ENCODE data around the gene QSOX1. TPM values are rescaled to one million over a fixed set of nuclear protein-coding genes. Genes with fewer than 3 reads are reported as not detected.

QSOX1 gene
- polyA plus RNA-seq, 6 donors from 2014 or later = 4.9 to 8.0 (median 5.5) TPM

DNA sequence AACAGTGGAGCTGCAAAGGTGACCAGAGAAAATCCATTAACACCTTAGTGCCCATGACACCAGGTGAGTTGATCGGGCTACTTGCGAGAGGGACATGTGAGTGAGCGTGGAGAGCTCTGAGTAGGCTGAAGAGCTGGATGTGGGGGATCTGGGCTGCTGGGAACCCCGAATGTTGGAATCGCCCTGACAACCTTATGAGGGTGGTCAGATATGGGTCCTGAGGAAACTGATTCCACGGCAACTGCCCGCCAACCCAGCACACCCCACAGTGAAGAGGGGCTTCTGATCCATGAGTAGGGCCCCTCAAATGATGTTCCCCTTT lies 705 bp upstream of the QSOX1 start:
- ATAC-seq (ENCODE audit: low read depth in 2 of 2) (no peak), DNase-seq (no peak)
- Mint-ChIP-seq H3K9me3 (no peaks in the 10 kb centered on the region), H3K4me3 (peak overlapping the region; percentile 79 to 96 (median 94)), H3K27me3 (peaks cover 0 to 7% (median 5%) of the 10 kb centered on the region in 3 donors), H3K4me1 (peaks cover 27 to 30% (median 29%) of the 10 kb centered on the region in 3 donors), H3K27ac (peak overlapping the region; percentile 59 to 95 (median 80)), H3K36me3 (peaks cover 0 to 4% of the 10 kb centered on the region in 2 donors)

DNA sequence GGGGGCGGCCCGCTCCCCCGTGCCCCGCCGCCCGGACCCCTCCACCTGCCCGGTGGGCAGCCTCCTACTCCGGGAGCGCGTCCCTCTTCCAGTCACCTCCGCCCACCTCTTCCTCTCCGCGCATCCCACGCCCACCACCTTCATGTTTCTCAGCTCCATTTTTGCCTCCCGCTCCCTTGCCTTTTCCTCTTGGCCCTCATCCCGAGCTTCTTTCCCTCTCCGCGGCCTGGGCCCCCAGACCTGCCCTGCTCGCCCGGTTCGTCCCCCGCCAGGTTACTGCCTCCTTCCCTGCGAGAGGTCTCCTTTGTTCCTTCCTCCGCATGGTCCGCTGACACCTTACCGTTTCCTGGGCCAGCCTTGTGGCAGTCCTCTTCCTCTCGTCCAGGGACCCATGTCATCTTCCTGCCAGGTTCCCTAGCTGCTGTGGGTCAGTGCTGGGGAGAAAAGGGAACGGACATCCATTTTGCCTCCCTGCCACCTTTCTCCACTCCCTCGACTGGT lies 563 bp downstream of the QSOX1 start:
- Mint-ChIP-seq H3K4me1 (peaks cover 27 to 35% (median 33%) of the 10 kb centered on the region in 3 donors), H3K27ac (peak overlapping the region; percentile 79 to 93 (median 91)), H3K36me3 (peaks cover 0 to 4% of the 10 kb centered on the region in 2 donors), H3K4me3 (peak overlapping the region; percentile 79 to 97 (median 92)), H3K9me3 (no peaks in the 10 kb centered on the region), H3K27me3 (peaks cover 0 to 3% (median 0%) of the 10 kb centered on the region in 3 donors)
- ATAC-seq (ENCODE audit: low read depth in 2 of 2) (no peak), DNase-seq (no peak)

DNA sequence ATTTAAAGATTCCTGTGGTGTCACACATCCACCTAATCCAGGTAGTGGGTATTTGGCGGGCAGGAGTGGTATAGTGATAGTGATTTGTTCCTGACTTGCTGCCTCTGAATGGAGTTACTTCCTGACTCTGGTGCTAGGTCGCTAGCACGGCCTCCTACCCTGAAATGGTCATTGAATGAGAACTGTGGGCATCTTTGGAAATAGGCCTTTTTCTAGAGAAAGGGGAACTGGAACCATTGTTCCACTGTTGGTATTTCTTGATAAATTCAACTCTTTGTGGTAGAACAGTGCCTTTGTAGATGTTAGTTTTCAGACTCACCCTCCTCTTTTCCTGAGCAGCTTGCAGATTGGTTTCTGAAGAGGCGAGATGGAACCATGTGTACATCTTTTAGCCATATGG lies 1.5 kb downstream of the QSOX1 start:
- H3K4me3 Mint-ChIP-seq = peak overlapping the region; percentile 79 to 97 (median 90)
- H3K36me3 Mint-ChIP-seq = peaks cover 0 to 4% of the 10 kb centered on the region in 2 donors
- peaks cover 0 to 3% (median 0%) of the 10 kb centered on the region in 3 donors for H3K27me3 Mint-ChIP-seq
- peaks cover 27 to 35% (median 33%) of the 10 kb centered on the region in 3 donors for H3K4me1 Mint-ChIP-seq
- DNase-seq = no peak
- no peak for ATAC-seq (ENCODE audit: low read depth in 2 of 2)
- H3K9me3 Mint-ChIP-seq = no peaks in the 10 kb centered on the region
- peak overlapping the region in 4 of 6 donors; percentile 28 to 79 (median 32) for H3K27ac Mint-ChIP-seq

DNA sequence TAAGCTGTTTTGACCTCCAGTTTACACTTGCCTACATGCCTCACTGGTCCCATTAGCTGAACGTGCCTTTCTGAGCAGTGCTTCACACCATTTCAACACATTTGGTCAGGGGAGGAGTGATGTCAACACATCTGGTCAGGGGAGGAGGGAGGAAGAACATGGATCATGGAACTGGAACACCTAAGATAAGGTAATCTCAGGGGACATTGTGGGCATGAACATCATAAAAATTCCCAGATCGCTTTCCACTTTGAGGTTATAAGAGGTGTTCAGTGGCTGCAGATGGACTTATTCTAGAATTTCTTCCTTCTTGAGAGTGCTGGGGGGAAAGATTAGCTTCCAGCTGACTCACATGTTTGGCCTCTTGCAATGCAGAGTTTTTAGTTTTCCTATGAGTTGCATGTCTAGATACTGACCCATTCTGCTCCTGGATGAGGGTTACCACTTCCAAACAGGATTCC lies 2.0 kb downstream of the QSOX1 start:
- no peak for ATAC-seq (ENCODE audit: low read depth in 2 of 2)
- Mint-ChIP-seq H3K9me3 (no peaks in the 10 kb centered on the region), H3K36me3 (peaks cover 0 to 4% of the 10 kb centered on the region in 2 donors), H3K4me1 (peaks cover 27 to 35% (median 33%) of the 10 kb centered on the region in 3 donors), H3K27ac (peak overlapping the region in 2 of 6 donors; percentile 28 to 34), H3K4me3 (peak overlapping the region in 3 of 8 donors; percentile 79 to 97 (median 83)), H3K27me3 (peaks cover 0 to 3% (median 0%) of the 10 kb centered on the region in 3 donors)
- no peak for DNase-seq

DNA sequence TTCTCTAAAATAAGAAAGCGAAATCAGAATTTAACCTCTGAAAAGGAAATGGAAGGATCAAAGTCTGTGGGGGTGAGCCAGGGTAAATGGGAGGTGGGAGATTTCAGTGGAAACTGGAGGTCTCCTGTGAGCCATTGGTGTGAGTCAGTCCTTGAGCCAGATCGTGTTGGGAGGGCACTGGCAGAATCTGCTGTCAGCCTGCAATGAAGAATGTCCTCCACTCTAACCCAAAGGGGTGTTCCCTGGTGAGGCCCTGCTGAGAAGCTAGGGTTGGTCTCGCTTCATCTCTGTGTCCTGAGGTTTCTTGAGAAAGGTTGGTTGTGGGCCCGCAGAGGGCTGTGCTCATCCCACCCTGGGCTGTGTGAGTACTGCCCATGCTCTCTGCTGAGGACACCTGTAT lies 2.4 kb downstream of the QSOX1 start:
- Mint-ChIP-seq H3K9me3 (no peaks in the 10 kb centered on the region), H3K27ac (no peak overlapping the region), H3K27me3 (peaks cover 0 to under 1% (median 0%) of the 10 kb centered on the region in 3 donors), H3K36me3 (peaks cover 0 to 4% of the 10 kb centered on the region in 2 donors), H3K4me3 (peak overlapping the region in 2 of 8 donors; percentile 51 to 79), H3K4me1 (peaks cover 27 to 35% (median 33%) of the 10 kb centered on the region in 3 donors)
- ATAC-seq (ENCODE audit: low read depth in 2 of 2) (no peak), DNase-seq (no peak)

DNA sequence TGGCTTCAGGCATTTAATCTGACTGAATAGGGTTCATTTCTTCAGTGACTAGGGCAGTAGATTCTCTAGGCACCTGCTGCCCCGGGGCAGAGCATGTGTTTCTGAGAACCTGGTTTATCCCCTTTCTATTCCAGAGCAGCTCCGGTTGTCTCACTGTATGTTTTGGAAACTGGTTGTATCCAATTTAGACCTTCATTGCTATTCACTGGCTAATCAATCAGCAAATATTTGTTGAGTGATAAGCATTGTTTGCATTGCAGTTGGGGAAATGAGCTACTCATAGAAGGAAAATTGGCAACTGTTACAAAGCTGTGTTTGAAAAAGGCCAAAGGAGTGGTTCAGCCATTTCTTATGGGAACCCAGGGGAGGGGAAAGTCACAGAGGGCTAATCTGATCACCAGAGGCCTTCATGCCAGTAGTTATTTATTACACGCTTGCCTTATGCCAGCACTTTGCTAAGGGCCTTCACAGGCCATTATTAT lies 2.9 kb downstream of the QSOX1 start:
- DNase-seq (no peak), ATAC-seq (ENCODE audit: low read depth in 2 of 2) (no peak)
- H3K4me3 Mint-ChIP-seq = no peak overlapping the region
- H3K36me3 Mint-ChIP-seq = peaks cover 0 to 4% of the 10 kb centered on the region in 2 donors
- H3K4me1 Mint-ChIP-seq = peaks cover 27 to 35% (median 33%) of the 10 kb centered on the region in 3 donors
- H3K27ac Mint-ChIP-seq = peak overlapping the region in 1 of 6 donors; percentile 39
- H3K9me3 Mint-ChIP-seq = no peaks in the 10 kb centered on the region
- H3K27me3 Mint-ChIP-seq = no peaks in the 10 kb centered on the region

DNA sequence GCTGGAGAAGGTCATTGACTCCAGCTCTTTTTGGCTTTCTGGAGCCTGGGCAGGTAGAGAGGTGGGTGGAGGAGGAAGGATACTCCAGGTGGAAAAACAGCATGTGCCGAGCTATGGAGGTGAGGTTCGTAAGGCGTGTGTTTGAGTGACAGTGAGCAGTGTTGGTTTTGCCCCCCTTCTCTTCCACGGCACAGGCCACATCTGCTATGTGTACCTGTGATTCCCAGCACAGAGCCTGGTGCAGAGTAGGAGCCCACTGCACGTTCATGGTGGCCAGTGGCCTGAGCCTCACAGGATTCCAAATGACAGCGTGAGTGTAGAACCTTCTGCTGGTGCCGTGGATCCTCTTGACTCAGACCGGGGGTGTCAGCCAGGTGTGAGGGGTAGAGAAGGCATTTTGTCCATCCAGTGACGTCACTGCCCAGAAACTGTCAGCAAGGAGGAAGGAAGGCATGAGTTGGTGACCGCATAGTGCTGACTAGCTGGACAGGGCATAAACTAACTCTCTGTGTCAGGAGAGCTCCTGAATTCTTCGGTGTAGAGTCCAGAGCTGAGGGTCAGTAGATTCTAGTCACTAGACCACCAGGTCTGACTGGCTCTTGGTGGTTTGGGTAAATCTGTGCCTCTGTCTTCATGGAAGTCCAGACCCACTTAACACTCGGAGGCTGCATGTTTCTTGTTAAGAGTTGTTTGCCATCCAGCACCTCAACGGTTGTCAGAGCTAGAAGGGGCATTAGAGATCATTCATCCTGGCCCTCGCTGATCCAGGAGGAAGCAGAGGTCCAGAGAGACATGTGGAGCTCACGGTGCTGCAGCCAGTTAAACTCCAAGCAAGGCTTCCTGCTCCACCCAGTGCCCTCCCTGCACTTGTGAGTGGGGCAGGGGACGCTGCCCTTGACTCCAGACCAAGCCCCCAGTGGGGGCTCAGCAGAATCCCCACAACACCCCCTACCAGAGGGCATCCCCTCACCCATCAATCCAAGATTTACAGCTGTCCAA lies 3.8 kb downstream of the QSOX1 start:
- DNase-seq (no peak), ATAC-seq (ENCODE audit: low read depth in 2 of 2) (no peak)
- H3K27ac Mint-ChIP-seq = peak overlapping the region in 3 of 6 donors; percentile 39 to 63 (median 59)
- peaks cover 0 to 4% of the 10 kb centered on the region in 2 donors for H3K36me3 Mint-ChIP-seq
- H3K9me3 Mint-ChIP-seq = no peaks in the 10 kb centered on the region
- peaks cover 27 to 35% (median 33%) of the 10 kb centered on the region in 3 donors for H3K4me1 Mint-ChIP-seq
- no peaks in the 10 kb centered on the region for H3K27me3 Mint-ChIP-seq
- H3K4me3 Mint-ChIP-seq = no peak overlapping the region

DNA sequence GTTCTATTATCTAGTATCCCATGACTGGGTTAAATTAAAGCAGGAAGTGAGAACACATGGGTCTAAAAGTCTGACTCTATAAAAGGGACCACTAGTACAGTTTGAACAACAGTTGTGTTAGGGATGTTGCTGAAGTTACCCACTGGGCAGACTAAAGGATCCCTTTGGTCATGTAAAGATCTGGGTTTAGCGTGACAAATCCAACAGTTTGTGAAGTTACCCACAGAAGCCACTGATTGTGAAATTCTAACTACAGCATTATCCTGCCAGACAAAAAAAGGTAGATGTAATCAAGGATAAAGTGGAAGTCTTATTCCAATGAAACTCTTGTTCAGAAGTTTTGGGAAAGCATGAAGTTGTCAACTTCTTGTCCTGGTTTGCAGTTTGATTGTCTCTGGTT lies 5.7 kb downstream of the QSOX1 start:
- no peaks in the 10 kb centered on the region for H3K9me3 Mint-ChIP-seq
- peak overlapping the region in 1 of 8 donors; percentile 3 for H3K4me3 Mint-ChIP-seq
- peaks cover 27 to 31% (median 30%) of the 10 kb centered on the region in 3 donors for H3K4me1 Mint-ChIP-seq
- DNase-seq (no peak), ATAC-seq (ENCODE audit: low read depth in 2 of 2) (no peak)
- no peaks in the 10 kb centered on the region for H3K27me3 Mint-ChIP-seq
- H3K27ac Mint-ChIP-seq = no peak overlapping the region
- H3K36me3 Mint-ChIP-seq = peaks cover 0 to 6% of the 10 kb centered on the region in 2 donors

DNA sequence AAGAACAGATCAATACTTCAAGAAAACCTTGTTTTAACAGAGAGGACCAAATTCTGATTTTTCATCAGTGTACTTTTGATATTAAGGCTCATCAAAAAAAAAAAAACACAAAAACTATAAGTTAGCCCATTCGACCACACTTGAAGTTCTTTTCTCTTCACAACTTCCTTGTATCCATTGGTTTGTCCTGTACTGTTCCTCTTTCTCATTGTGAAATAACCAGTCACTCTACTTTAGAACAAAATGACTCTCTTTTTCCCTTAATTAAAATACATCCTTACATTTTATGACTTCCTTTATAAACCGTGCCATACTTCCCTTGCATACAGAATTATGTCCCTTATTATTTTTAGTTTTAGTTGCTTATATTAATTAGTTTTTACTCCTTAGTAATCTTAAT lies 8.4 kb downstream of the QSOX1 start:
- peaks cover 0 to 11% of the 10 kb centered on the region in 2 donors for H3K36me3 Mint-ChIP-seq
- H3K4me1 Mint-ChIP-seq = peaks cover 9 to 17% (median 10%) of the 10 kb centered on the region in 3 donors
- no peaks in the 10 kb centered on the region for H3K27me3 Mint-ChIP-seq
- no peak overlapping the region for H3K4me3 Mint-ChIP-seq
- no peak for ATAC-seq (ENCODE audit: low read depth in 2 of 2)
- no peak for DNase-seq
- no peak overlapping the region for H3K27ac Mint-ChIP-seq
- H3K9me3 Mint-ChIP-seq = no peaks in the 10 kb centered on the region

DNA sequence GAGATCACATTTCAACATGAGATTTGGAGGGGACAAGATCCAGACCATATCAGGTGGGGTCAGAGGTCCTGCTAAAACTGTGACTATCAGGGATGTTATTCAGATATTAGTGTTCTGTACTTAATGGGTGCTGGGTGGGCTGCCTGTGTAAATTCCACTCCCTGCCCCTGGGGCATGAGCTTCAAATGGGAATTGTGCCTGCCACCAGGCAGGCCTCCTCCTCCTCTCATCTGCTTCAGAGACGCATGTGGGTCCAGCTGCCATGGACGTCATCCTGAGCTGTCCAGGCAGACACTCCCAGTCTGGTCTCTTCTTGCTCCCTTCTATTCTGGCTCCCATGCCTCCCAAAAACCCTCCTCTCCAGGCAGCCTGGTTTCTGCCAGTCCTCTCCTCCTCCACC lies 10.4 kb downstream of the QSOX1 start:
- Mint-ChIP-seq H3K27ac (peak overlapping the region in 2 of 6 donors; percentile 21 to 62), H3K4me3 (no peak overlapping the region), H3K27me3 (no peaks in the 10 kb centered on the region), H3K36me3 (peaks cover 0 to 7% of the 10 kb centered on the region in 2 donors), H3K4me1 (peaks cover 5 to 9% (median 5%) of the 10 kb centered on the region in 3 donors), H3K9me3 (no peaks in the 10 kb centered on the region)
- no peak for DNase-seq
- no peak for ATAC-seq (ENCODE audit: low read depth in 2 of 2)

DNA sequence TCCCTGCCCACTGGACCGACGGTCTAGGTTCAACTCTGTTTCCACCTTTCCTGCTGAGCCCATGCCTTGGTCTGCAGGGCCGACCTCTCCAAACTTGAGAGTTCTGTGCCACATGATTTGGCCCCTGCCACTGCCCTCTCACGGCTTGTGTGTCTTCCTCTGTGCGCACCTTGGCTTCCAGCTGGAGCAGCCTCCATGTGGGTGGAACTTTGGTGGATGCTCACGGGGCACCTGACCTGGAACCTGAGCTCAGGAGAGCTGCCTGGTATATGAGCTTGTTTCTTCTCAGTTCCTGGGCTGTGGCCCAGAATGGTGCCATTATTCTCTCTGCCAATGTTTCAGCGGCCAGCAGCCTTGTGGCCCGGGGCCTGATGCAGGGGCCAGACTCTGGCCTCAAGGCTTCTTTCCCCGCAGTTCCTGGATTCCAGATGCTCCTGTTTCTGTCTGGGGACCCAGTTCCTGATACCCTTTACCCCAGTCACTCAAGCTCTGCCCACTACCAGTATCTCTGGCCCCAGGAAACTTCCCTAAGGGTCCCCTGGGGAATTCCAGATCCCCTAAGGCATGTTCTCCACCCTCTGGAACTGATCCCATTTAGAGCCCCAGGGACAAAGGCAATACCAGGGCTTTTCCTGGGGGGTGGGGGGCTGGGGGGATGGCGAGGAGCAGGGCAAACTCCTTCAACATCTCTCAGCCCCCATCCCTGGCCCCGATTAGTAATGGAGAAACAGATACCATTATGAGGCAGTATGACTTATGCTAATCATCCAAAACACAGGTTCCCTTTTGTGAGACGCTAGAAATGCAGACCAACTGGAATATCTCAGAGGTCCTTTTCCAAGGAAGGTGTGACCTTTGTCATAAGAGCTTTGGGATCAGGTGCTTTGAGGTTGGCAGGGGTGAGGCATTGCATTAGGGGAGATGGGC lies 11.1 kb downstream of the QSOX1 start:
- Mint-ChIP-seq H3K36me3 (peaks cover 0 to 7% of the 10 kb centered on the region in 2 donors), H3K27ac (peak overlapping the region in 4 of 6 donors; percentile 62 to 89 (median 82))
- ATAC-seq (ENCODE audit: low read depth in 2 of 2) = no peak

DNA sequence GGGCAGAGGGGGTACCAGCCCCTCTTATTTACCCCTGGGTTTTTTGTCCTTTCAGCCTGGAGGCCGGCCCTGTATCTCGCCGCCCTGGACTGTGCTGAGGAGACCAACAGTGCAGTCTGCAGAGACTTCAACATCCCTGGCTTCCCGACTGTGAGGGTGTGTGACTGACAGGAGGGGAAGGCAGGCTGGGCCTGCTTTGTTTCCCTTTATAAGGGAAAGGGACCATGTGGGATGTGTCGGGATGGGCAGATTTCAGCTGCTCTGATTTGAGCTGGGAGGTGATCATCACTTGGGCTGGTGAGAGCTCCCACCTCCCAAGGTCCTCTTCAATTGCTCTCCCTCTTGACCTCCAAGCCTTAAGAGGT lies 11.7 kb downstream of the QSOX1 start:
- Mint-ChIP-seq H3K36me3 (peaks cover 0 to 7% of the 10 kb centered on the region in 2 donors), H3K4me3 (no peak overlapping the region), H3K4me1 (peaks cover 5 to 9% (median 5%) of the 10 kb centered on the region in 3 donors), H3K27ac (no peak overlapping the region), H3K27me3 (no peaks in the 10 kb centered on the region), H3K9me3 (no peaks in the 10 kb centered on the region)
- no peak for ATAC-seq (ENCODE audit: low read depth in 2 of 2)
- no peak for DNase-seq

More for the DNA sequence above, 11.1 kb downstream of the QSOX1 start:
- peaks cover 5 to 9% (median 5%) of the 10 kb centered on the region in 3 donors for H3K4me1 Mint-ChIP-seq
- no peak for DNase-seq
- no peak overlapping the region for H3K4me3 Mint-ChIP-seq
- no peaks in the 10 kb centered on the region for H3K27me3 Mint-ChIP-seq
- H3K9me3 Mint-ChIP-seq = no peaks in the 10 kb centered on the region
